Activated CD8-positive, alpha-beta T cell treated with anti-CD3 and anti-CD28 coated beads, Interleukin-2, amount 10 ng/mL, durations not matched to agents 7 days and 5 days (primary cell): ENCODE measurements around the gene MRGPRF. TPM values are rescaled to one million over a fixed set of nuclear protein-coding genes. Genes with fewer than 3 reads are reported as not detected.

Source experiments
- ATAC-seq: fragments of 150-1000 bp; cut with Tn5 transposase; one replicate; pipeline ENCODE4 v1.10.0; 2021; ENCODE audit warnings: moderate library complexity
- CTCF ChIA-PET: fragments of 350-600 bp; sonication (Branson Sonifier 250); formaldehyde crosslinking; loops from one replicate; lab custom pipeline; 2021; ENCODE audit warnings: antibody characterized with exemption; lab: Charles Lee
- POLR2A ChIA-PET: fragments of 350-600 bp; sonication (Branson Sonifier 250); formaldehyde crosslinking; loops from one replicate; lab custom pipeline; 2021; ENCODE audit warnings: antibody characterized with exemption; lab: Charles Lee
- DNase-seq: peaks from one replicate; pipeline ENCODE4 v3.0.0-alpha.2; 2020
- H3K27ac Mint-ChIP-seq: one replicate; pipeline ENCODE4 v1.8.0; 2021; ENCODE audit warnings: mild to moderate bottlenecking, mixed read lengths
- H3K27me3 Mint-ChIP-seq: one replicate; pipeline ENCODE4 v1.8.0; 2021; ENCODE audit warnings: low read depth, mixed read lengths
- H3K36me3 Mint-ChIP-seq: one replicate; pipeline ENCODE4 v1.8.0; 2021; ENCODE audit warnings: low read depth, mixed read lengths
- H3K4me1 Mint-ChIP-seq: one replicate; pipeline ENCODE4 v1.8.0; 2021; ENCODE audit warnings: low read depth, mixed read lengths
- H3K4me3 Mint-ChIP-seq: one replicate; pipeline ENCODE4 v1.8.0; 2021; ENCODE audit warnings: mild to moderate bottlenecking, mixed read lengths
- H3K9me3 Mint-ChIP-seq: one replicate; pipeline ENCODE4 v1.8.0; 2022; ENCODE audit warnings: mixed read lengths; ENCODE audit not compliant: insufficient read depth
- total RNA-seq, 2 experiments: library from RNA; stranded (reverse); gene quantifications; one replicate each; pipeline ENCODE4 v1.2.3, GENCODE V29; 2021

MRGPRF gene
- total RNA-seq, 2 experiments from 2014 or later: not detected

DNA sequence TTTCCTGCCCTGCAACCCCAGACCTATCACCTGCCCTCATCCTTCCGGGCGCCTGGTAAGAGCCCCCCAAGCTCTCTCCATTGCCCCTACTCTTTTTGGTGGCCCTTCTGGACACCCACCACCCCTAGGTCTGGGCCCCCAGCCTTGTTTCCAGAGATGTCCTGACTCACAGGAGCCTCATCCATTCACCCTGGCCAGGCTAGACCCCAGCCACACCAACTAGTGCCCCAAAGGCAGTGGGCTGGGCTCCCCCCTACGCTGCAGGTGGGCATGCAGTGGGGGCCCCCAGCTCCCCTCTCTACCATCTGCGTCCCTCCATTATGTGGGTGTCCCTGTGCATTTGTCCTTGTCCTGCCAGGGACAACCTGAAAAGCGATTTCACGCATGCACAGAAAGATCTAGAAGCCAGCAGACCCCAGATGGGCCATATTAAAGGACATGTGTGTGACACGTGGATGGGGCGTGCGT lies 1.4 kb downstream of the MRGPRF start:
- DNase-seq: no peak
- POLR2A ChIA-PET: no interaction called here
- Mint-ChIP-seq H3K4me1 (peaks cover 2% of the 10 kb centered on the region), H3K9me3 (no peaks in the 10 kb centered on the region), H3K36me3 (no peaks in the 10 kb centered on the region), H3K4me3 (no peak overlapping the region), H3K27ac (no peak overlapping the region), H3K27me3 (peaks cover 24% of the 10 kb centered on the region)
- CTCF ChIA-PET: no interaction called here
- ATAC-seq: no peak

DNA sequence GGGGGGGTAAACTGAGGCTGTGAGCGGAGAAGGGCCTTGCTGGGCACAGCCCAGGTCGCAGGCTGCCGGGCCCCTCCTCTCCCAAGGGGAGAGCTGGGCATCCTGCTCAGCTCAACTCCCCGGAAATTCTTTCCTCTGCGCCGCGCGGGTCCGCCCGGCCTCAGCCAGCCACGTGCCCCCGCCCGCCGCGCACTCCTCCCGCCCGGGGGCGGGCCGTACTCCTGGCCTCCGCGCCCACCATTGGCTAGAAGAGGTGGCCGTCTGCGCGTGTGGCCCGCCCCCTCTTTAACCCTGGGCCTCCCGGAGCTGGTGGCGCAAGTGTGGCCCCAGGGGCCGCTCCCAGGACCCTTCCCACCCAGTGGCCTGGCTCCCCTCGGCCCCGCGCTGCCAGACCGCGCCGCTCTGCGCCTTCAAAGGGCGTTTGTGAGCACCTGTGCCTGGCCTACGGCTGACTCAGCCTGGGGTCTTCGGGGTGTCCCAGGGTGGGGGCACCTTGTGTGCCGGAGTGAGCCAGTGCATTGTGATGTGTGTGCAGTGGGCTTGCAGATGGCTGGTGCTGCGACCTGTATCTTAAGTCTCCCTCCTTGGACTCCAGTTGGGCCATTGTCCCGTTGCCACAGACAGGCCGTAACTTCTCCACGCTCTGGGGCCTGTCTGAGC lies 2.0 kb downstream of the MRGPRF start:
- Mint-ChIP-seq H3K4me3 (no peak overlapping the region), H3K27me3 (peaks cover 24% of the 10 kb centered on the region), H3K4me1 (peaks cover 2% of the 10 kb centered on the region), H3K27ac (no peak overlapping the region), H3K9me3 (no peaks in the 10 kb centered on the region), H3K36me3 (no peaks in the 10 kb centered on the region)
- ATAC-seq: peak; percentile 88
- POLR2A ChIA-PET: no interaction called here
- CTCF ChIA-PET: interaction anchor here (1.3 kb wide), 1 partner anchor 9 kb away, joined by 4 read pairs; no protein-coding TSS in a partner anchor
- DNase-seq: peak; percentile 44

DNA sequence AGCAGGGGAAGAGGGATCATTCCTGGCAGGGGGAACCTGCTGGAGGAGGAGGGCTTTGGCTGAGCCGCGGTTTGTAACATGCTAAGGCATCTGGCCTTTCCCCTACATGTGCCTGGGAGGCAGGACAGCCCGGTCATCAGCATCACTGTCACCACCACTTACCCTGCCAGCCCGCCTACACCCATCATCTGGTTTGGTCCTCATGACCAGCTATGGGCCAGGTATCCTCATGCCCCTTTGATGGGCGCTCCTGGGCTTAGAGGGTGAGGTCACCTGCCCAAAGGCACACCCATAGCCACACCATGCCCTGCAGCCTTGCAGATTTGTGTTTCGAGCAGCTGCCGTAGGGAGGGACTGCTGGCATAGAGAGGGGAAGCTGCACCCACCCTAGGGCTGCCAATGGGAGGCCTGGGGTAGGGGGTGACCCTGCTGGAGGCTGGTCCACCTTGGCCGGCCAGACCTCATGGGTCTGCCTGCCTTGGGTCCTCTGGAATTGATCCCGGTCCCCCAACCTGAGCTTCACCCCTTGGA lies 2.6 kb downstream of the MRGPRF start:
- Mint-ChIP-seq H3K27me3 (peaks cover 24% of the 10 kb centered on the region), H3K9me3 (no peaks in the 10 kb centered on the region), H3K4me3 (no peak overlapping the region), H3K36me3 (no peaks in the 10 kb centered on the region), H3K4me1 (peaks cover 2% of the 10 kb centered on the region), H3K27ac (no peak overlapping the region)
- DNase-seq (no peak), ATAC-seq (no peak)
- POLR2A ChIA-PET: no interaction called here
- CTCF ChIA-PET: interaction anchor here (1.3 kb wide), 1 partner anchor 8 kb away, joined by 4 read pairs; no protein-coding TSS in a partner anchor

DNA sequence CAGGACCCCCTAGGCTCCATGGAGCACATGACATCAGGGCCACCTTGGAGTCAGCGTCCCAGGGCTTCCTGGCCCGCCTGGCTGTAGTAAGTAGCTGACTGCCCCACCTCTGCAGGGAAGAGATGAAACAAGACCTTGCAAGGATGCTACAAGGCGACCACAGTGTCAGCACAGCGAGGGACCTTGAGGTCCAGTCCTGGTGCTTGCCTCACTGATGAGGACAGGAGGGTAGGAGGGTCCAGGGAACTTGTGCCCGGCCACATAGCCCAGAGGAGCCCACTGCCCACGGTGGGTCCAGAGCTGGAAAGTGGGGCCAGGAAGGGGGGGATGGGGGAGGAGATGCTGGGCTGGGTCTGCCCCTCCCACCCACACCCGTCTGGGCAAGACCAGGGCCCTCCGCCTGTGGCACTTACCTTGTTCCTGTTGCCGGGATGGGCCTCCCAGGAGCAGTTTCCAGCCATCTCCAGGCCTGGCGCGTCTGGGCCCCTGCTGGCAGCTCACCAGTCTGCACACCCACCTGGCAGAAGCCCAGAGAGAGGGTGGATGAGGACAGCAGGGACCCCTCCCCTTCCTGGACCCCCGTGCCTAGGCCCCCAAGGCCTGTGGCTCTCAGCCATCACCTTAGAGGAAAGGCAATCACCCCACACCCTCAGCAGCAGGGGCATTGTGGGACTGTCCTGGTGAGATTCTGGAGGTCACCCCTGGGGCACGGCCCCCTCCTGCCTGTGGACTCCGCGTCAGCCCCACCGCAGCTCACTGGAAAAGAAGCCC lies 3.4 kb downstream of the MRGPRF start:
- H3K27ac Mint-ChIP-seq: no peak overlapping the region
- ATAC-seq (no peak), DNase-seq (no peak)
- ChIA-PET POLR2A (no interaction called here), CTCF (no interaction called here)
- H3K4me3 Mint-ChIP-seq: no peak overlapping the region
- peaks cover 2% of the 10 kb centered on the region for H3K4me1 Mint-ChIP-seq
- H3K36me3 Mint-ChIP-seq: no peaks in the 10 kb centered on the region
- H3K9me3 Mint-ChIP-seq: no peaks in the 10 kb centered on the region
- peaks cover 22% of the 10 kb centered on the region for H3K27me3 Mint-ChIP-seq

DNA sequence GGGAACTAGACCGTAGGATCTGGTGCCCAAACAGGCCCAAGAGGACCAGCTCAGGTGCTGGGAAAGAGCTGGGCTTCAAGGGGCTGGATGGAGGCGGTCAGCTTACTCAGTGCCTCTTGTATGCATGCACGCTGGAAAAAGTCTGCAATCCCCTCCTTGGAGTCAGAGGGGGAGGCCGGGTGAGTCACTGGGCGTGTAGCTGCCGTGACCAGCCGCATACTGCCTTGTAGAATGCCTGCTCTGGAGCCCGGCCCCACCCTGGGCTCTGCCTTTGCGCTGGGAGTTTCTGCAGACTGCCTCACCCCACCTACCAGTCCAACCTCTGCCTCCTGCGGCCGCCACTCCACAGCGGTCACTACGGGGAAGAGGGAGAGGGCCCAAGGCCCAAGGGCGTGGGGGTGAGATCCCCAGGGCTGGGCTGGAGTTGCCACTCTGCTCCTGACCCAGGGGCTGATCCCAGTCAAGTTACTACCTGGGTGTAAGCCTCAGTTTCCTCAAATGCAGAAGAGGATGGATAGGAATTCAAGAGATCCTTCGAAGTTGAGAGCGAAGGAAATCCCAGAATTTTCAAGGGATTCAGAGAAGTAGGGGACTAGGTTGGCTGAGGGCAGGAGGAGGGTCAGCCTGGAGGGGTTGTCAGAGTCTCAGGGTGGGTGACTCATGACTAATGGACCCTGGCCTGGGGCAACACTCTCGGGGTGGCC lies 4.2 kb downstream of the MRGPRF start:
- H3K27ac Mint-ChIP-seq: no peak overlapping the region
- ChIA-PET POLR2A (no interaction called here), CTCF (no interaction called here)
- peaks cover 20% of the 10 kb centered on the region for H3K27me3 Mint-ChIP-seq
- DNase-seq (no peak), ATAC-seq (no peak)
- no peak overlapping the region for H3K4me3 Mint-ChIP-seq
- no peaks in the 10 kb centered on the region for H3K36me3 Mint-ChIP-seq
- no peaks in the 10 kb centered on the region for H3K9me3 Mint-ChIP-seq
- H3K4me1 Mint-ChIP-seq: peaks cover 2% of the 10 kb centered on the region

DNA sequence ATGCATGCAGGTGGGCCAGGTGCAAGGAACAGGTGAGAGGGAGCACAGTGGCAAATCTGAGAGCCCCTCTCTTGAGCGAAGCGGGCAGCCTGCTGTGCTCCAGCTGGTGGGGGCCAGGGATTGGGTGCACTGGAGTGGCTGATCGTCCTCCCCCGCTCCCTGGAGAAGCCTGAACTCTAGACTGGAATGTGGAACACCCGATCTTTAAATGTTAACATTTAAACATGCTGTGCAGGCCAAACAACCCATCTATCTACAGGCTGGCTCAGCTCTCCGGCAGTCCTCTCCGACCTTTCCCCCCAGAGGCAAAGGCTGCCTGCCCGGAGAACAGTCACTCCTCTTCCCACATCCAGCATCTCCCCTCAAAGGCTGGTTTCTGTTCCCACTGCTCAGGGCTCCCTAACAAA lies 5.1 kb downstream of the MRGPRF start:
- ATAC-seq: no peak
- Mint-ChIP-seq H3K4me3 (no peak overlapping the region), H3K27ac (no peak overlapping the region), H3K36me3 (no peaks in the 10 kb centered on the region), H3K9me3 (no peaks in the 10 kb centered on the region), H3K4me1 (peaks cover 2% of the 10 kb centered on the region), H3K27me3 (peaks cover 18% of the 10 kb centered on the region)
- DNase-seq: no peak
- CTCF ChIA-PET: no interaction called here
- POLR2A ChIA-PET: no interaction called here

DNA sequence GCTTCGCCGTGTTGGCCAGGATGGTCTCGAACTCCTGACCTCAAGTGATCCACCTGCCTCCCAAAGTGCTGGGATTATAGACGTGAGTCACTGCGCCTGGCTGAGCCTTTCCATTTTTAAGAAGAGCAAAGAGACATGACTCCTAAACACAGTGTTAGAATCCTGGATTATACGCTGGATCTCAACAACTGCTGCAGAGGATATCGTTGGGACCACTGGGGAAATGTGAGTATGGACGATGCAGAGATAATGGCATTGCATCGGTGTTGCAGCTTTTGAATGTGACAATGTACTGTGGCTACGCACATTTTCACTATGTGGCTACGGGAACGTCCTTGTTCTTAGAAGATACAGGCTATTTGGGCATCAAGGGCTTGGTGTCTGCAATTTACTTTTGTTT lies 6.2 kb downstream of the MRGPRF start:
- Mint-ChIP-seq H3K9me3 (no peaks in the 10 kb centered on the region), H3K4me3 (no peak overlapping the region), H3K36me3 (no peaks in the 10 kb centered on the region), H3K27me3 (peaks cover 7% of the 10 kb centered on the region), H3K27ac (no peak overlapping the region), H3K4me1 (peaks cover 2% of the 10 kb centered on the region)
- POLR2A ChIA-PET: no interaction called here
- ATAC-seq: no peak
- CTCF ChIA-PET: no interaction called here
- no peak for DNase-seq

DNA sequence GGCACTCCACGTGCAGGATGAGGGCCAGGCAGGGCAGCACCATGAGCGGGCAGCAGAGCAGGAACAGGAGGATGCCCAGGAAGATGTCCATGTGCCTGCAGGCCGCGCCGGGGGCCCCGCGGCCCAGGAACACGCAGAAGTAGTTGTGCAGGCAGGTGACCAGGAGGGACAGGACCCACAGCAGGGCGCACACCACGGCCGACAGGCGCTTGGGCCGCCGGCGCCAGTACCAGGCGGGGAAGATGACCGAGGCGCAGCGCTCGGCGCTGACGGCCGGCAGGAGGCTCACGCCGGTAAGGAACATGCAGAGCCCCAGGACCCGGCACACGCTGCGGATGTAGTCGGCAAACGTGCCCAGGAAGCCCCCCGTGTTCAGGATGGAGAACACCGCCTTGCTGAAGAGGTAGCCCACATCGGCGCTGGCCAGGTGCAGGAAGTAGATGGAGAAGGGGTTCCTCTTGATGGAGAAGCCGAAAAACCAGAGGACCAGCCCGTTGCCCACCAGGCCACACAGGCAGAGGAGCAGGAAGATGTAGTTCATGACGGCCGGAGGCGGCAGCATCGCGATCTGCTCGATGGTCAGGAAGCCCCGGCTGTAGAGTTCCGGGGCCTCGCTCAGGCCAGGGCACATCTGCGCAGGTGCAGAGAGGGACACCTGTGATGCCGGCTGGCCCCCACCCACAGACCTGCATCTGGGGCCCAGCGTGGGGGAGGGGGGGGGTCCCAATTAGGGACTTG lies 7.2 kb downstream of the MRGPRF start:
- H3K4me3 Mint-ChIP-seq: no peak overlapping the region

DNA sequence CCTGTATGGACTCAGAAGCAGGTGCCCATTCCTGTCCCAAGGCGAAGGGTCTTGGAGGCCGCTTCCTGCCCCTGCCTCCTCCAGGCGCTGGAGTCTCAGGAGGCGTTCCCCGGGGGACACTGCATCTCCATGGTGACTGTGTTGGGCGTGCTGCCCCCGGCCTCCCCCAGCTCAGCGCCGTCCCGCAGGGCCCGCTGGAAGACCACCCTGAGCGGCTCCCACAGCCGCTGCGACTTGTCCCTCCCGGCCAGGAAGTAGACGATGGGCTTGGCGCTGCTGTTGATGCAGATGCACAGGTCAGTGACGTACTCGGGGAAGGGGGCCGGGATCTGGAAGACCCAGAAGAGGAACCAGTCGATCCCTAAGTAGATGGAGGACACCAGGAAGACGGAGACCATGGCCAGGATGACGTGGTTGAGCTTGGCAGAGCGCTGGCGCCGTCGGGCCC lies 7.8 kb downstream of the MRGPRF start:
- Mint-ChIP-seq H3K27ac (no peak overlapping the region), H3K4me3 (no peak overlapping the region), H3K36me3 (no peaks in the 10 kb centered on the region), H3K4me1 (no peaks in the 10 kb centered on the region), H3K27me3 (peaks cover 2% of the 10 kb centered on the region), H3K9me3 (no peaks in the 10 kb centered on the region)
- ATAC-seq (no peak), DNase-seq (no peak)
- ChIA-PET CTCF (no interaction called here), POLR2A (no interaction called here)

More for the DNA sequence above, 7.2 kb downstream of the MRGPRF start:
- ATAC-seq: no peak
- Mint-ChIP-seq H3K27me3 (peaks cover 2% of the 10 kb centered on the region), H3K9me3 (no peaks in the 10 kb centered on the region), H3K4me1 (no peaks in the 10 kb centered on the region), H3K27ac (no peak overlapping the region), H3K36me3 (no peaks in the 10 kb centered on the region)
- DNase-seq: no peak
- CTCF ChIA-PET: no interaction called here
- POLR2A ChIA-PET: no interaction called here

DNA sequence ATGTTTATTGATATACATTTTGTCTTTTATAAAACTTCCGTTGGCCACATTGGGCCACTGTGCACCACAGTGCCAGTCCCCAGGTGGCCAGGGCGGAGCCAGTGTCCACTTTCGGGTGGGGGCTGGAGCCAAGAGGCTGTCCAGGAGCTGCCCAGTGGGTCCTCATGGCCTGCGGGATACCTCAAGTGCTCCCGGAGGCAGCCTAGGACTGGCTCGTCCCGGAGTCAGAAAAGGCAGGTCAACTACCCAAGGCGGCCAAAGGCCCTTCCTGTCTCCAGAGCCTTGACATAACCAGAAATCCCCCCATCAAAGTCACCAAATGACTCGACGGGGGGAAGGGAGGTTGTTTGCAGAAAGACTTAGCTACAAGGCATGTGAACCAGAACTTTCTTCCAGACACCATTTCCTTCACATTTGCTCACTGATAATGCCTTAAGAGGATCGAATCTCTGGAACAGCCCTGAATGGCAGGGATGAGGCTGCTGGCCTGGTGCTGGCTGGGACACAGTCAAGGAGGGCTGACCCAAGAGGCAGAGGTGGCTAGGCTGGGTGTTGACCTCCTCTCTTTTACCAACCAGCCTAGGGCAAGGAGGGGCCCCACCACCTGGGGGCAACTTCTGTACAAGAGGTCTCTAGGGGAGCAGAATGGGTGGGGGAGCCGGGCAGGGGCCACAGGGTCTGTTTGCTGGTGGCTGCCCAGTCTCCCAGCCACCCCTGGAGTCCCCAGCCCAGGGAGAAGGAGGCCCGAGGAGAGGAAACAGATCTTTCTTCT lies 8.4 kb downstream of the MRGPRF start:
- Mint-ChIP-seq H3K27ac (no peak overlapping the region), H3K4me3 (no peak overlapping the region), H3K9me3 (no peaks in the 10 kb centered on the region), H3K36me3 (no peaks in the 10 kb centered on the region), H3K27me3 (no peaks in the 10 kb centered on the region), H3K4me1 (no peaks in the 10 kb centered on the region)
- DNase-seq: no peak
- no peak for ATAC-seq
- ChIA-PET POLR2A (no interaction called here), CTCF (no interaction called here)

DNA sequence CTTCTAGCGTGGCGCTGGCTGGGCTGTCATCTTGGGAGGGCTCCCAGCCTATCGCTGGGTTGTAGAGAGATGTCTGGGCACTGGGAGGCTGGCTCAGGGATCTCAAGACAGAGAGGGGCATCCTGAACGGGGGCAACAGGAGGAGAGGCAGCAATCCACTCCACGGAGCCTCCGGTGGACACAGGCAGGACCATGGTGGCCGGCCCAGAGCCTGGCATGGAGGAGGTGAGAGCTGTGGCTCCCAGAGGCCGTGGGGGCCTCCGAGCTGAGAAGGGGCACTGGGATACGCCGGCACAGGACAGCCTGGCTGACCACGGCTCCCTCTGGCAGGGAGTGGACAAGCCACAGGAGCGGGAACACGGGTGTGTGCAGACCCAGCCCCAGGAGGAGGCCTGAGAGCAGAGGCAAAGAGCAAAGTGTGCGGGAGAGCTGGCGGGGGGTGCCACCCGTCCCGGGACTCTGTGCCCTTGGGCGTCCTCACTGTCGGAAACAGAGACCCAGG lies 9.1 kb downstream of the MRGPRF start:
- DNase-seq (no peak), ATAC-seq (no peak)
- no peaks in the 10 kb centered on the region for H3K27me3 Mint-ChIP-seq
- no peak overlapping the region for H3K27ac Mint-ChIP-seq
- CTCF ChIA-PET: no interaction called here
- no peak overlapping the region for H3K4me3 Mint-ChIP-seq
- POLR2A ChIA-PET: no interaction called here
- H3K36me3 Mint-ChIP-seq: no peaks in the 10 kb centered on the region
- H3K9me3 Mint-ChIP-seq: no peaks in the 10 kb centered on the region
- H3K4me1 Mint-ChIP-seq: no peaks in the 10 kb centered on the region
